DOHH2 (cell line): ENCODE results near the gene ADPRH.

ENCODE experiments used
- EZH2phosphoT487 ChIP-seq: fragments of 200-600 bp; sonication (generic); IDR thresholded peaks from 2 replicates; pipeline ENCODE4 v1.6.1; 2017; ENCODE audit warnings: borderline replicate concordance, mild to moderate bottlenecking, antibody characterized with exemption, low read length, moderate library complexity, mixed read lengths
- TF ChIP-seq, protein P1 (sequence below): fragments of 200-600 bp; sonication (generic); IDR thresholded peaks from one replicate; pipeline ENCODE4 v1.5.1; 2014; ENCODE audit warnings: antibody characterized with exemption, mild to moderate bottlenecking, low read depth, low read length; ENCODE audit not compliant: poor library complexity, severe bottlenecking

DNA sequence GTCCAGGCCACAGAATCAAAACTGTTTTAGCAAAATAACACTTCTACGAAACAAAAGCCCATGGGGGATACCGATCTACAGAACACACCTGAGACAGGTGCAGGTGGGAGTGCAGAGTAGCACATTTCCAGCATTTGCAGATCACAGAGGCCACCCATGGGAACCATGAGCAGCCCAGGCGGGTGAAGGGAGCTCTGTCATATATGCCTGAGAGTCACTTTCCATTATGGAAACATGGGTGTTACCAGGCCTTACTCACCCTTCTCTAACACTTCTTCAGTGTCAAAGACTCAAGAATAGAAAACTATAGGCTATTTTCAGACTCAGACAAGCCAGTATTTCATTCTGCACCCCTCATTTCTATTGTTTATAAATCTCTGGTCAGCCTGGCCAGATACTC, 21.9 kb downstream of the ADPRH start:
- TF ChIP-seq, protein P1, sequence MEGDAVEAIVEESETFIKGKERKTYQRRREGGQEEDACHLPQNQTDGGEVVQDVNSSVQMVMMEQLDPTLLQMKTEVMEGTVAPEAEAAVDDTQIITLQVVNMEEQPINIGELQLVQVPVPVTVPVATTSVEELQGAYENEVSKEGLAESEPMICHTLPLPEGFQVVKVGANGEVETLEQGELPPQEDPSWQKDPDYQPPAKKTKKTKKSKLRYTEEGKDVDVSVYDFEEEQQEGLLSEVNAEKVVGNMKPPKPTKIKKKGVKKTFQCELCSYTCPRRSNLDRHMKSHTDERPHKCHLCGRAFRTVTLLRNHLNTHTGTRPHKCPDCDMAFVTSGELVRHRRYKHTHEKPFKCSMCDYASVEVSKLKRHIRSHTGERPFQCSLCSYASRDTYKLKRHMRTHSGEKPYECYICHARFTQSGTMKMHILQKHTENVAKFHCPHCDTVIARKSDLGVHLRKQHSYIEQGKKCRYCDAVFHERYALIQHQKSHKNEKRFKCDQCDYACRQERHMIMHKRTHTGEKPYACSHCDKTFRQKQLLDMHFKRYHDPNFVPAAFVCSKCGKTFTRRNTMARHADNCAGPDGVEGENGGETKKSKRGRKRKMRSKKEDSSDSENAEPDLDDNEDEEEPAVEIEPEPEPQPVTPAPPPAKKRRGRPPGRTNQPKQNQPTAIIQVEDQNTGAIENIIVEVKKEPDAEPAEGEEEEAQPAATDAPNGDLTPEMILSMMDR = no peak
- TF ChIP-seq EZH2phosphoT487 = no peak
